IPS DF 19.7 (cell line): Measurements from ENCODE around the gene MCC.
A peak's percentile ranks its signal among the peaks of the same experiment; 100 is the strongest.

Source experiments
- DNase-seq: peaks from one replicate; pipeline ENCODE4 v3.0.0-alpha.2; 2013; ENCODE audit warnings: low read depth, low spot score

MCC gene

DNA sequence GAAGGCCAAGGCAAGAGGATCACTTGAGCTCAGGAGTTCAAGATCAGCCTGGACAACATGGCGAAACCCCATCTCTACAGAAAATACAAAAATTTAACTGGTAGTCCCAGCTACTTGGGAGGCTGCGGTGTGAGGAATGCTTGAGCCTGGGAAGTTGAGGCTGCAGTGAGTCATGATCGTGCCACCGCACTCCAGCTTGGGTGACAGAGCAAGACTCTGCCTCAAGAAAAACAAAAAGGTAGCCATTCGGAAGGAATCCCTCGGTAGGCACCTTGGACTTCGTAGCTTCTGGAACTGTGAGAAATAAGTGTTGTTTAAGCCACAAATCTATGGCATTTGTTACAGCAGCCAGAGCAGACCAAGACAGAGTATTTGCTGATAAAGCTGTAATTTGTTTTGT, 337.4 kb downstream of the MCC start:
- DNase-seq = no peak

DNA sequence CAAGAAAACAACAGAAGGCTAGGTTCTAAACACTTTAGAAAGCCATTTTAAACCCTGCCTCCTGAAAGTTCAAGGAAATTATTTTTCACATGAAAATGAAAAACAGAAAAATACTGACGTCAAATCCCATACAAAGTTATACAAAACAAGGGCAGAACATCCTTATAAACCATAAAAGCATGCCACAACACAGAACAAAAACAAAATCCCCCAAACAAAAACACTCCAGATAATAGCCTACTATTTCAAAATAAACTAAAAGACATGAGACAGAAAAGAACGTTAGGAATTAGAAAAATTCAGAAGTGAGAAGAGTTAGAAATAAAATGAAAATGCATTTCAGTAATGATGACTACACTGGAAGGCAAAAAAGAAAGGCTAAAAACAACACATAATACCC, 338.0 kb downstream of the MCC start:
- no peak for DNase-seq

DNA sequence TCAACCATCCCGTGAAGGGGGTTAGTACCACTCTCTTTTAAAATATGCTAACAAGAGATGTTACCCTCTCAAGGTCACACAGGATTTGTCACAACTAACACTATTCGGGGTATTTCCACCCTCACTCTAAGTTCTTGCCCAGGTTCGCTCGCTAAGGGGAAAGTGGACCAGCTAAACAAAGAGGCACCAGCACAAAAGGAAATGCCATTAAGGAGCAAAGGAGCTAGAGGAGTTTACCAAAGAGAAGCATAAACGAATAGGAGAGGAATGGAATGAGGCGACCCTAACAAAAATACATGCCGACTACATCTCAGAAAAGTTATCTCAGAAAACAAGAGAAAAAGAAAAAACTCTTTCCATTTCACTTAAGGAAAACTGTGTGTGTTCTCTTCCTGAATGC, 340.7 kb downstream of the MCC start:
- no peak for DNase-seq

DNA sequence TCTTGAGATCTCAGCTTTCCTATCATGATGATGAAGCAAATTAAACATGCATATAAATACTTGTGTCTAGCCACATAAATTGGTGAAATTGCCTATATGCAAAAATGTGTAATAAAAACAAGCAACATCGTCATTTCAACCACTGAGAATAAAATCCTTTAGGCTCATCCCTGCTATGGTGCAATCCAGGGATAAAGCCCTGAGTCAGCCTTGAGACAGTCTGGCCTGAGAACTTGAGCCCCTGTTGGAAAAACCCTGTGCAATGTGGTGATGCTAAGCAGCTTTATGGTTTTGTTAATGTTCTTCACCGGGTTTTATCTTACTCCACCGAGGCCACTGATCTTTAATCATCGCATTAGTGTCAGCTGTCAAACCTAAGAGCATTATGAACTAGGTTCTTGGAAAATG, 341.1 kb downstream of the MCC start:
- DNase-seq = no peak

DNA sequence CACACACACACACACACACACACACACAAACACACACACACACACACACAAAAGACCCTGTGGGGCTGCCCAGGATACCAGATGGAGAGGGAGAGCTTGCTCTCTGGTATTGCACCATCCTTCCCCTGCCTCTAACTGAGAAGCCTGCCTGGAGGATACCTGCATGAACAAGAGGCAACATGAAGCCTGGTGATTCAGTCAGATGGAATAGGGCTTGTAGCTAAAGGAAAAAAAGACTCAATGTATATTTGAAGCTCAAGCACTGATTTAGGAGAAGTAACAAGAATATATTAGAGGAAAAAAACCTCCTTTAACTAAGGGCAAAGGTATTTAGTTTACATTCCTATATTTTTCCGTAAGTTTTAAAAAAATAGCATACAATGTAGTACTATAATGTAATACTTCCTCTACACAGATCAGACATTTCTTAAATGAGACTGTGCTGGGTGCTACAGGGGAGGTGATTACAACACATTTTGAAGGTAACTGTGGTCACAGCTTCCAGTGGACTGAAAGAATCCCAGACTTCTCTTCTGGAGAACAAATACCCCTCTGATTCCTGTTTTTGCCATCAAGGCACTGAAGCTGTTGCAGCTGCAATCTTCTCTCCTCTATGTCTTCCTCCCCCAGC, 342.4 kb downstream of the MCC start:
- no peak for DNase-seq

DNA sequence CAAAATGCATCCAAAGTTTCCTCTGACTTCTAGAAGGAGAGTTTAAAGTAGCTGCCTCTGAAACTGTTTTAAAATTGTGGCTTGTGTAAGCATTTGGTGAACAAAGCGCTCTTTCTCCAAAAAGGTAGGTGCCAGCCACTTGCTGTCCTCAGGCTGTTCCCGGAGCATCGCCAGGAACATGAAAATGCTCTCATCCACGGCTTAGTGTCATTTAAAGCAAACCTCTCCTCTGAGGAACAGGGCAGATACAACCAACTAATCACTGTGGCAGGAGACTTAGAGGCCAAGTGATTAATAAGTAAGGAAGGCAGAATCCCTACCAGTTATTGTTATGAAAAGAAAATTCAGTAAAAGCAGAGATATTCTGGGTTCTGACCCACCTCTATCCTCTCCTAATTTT, 346.1 kb downstream of the MCC start:
- no peak for DNase-seq

DNA sequence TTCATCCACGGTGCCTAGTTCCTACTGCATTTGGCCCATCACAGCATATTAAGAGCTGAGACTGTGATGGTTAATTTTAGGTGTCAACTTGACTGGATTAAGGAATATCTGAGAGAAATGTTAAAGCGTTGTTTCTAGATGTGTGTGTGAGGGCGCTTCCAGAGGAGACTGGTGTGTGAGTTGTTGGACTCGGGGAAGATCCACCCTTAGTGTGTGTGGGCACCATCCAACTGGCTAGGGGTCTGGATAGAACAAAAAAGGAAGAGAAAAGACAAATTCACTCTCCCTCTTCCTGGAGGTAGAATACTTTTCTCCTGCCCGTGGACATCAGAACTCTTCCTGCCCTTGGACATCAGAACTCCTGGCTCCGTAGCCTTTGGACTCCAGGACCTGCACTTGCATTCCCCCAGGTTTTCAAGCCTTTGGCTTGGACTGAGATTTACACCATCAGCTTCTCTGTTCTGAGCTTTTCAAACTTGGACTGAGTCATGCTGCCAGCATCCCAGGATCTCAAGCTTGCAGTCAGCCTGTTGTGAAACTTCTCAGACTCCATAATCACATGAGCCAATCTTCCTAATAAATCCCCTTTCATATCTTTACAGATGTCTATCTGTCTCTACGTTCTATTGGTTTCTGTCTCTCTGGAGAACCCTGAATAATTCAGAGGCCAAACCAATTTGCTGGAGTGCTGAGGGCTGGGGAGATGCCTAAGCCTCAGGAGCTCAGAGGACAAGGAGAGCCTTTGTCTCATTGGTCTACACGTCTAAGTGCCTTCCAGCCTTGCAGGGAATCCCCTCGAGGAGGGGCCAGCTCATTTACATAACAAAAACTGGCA, 347.2 kb downstream of the MCC start:
- no peak for DNase-seq

DNA sequence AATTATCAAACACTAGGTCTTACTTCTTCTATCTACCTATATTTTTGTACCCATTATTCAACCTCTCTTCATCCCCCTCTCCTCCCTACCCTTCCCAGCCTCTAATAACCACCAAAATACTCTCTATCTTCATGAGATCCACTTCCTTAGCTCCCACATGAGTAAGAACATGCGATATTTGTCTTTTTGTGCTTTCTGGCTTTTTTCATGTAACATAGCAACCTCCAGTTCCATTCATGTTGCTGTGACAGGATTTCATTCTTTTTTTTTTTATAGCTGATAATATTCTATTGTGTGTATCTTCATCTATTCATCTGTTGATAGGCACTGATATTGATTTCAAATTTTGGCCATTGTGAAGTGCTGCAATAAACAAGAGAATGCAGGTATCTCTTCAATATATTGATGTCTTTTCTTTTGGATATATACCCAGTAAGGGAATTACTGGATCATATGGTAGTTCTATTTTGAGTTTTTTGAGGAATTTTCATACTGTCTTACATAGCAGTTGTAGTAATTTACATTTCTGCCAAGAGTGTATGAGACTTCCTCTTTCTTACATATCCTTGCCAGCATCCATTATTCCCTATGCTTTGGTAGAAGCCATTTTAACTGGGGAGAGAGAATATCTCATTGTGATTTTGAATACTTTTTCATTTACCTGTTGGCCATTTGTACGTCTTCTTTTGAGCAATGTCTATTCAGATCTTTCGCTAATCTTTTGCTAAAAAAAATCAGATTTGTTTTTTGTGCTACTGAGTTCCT, 354.9 kb downstream of the MCC start:
- no peak for DNase-seq

DNA sequence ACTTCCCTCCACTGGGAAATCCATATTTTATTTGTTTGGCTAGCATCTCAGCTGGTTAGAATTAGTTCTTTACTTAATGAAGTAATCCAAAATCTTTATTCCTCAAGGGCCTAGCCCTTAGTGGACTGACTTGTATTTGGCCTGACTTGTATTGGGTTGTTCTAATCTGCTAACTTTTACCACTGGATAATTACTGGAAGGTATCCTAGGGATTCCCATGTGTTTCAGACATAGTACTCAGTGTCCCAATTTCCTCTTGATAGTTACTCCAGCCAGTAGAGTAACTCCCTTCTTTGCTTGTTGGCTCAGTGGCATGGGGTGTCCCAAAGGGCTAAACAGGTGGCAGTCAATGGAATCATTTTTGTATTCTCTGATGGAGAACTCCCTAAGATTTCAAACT, 355.7 kb downstream of the MCC start:
- no peak for DNase-seq

DNA sequence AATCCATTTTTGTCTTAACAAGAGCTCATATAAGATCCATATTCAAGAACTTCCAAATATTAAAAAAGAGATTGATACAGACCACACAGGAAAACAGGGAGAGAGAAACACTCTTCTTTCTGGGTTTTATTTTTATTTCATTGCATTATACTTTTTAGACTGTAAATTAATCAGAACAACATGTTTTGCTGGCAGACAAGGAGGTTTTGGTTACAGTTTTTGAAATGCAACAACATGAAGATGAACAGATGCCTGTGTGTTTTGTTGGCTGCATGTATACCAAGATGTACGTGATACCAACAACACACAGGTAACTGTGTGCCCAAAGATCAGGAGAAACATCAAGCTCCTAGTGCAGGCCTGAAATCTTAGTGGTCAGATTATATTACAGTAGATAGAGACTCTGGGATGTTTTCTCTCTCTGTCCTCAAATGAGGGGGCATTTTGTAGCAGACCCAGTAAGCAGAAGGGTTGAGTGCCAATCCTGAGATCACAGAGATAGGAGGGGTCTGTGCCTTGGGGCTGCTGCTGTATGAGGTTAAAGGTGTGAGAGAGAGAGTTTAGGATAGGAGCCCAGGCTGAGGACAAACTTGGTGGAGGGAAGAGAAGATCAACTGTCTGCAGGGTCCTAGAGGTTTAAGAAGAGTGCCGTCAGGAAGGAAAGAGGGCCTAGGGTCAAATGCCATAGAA, 359.5 kb downstream of the MCC start:
- no peak for DNase-seq

DNA sequence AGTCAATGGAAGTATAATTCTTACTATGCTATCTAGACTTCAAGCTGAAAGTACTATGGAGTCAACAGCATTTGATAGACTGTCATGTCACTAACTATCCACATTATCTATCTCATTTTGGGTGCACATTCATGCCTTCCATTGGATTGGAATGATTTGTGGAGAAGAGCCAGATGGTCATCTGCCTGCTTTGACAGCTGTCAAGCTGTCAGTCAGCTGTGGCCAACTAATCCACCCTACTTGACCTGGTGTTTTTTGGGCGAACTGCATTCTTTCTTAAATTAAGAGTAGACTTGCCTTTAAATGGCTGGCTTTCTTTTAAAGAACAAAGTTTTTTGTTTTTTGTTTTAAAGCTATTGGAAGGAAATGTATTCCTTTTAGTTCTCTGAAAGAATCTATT, 360.2 kb downstream of the MCC start:
- no peak for DNase-seq

DNA sequence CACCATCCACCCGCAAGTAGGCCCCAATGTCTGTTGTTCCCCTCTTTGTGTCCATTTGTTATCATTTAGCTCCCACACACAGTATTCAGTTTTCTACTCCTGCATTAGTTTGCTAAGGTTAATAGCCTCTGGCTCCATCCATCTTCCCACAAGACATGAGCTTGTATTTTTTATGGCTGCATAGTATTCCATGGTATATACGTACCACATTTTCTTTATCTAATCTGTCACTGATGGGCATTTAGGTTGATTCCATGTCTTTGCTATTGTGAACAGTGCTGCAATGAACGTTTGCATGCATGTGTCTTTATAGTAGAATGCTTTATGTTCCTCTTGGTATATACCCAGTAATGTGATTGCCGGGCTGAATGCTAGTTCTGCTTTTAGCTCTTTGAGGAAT, 361.2 kb downstream of the MCC start:
- DNase-seq = no peak

DNA sequence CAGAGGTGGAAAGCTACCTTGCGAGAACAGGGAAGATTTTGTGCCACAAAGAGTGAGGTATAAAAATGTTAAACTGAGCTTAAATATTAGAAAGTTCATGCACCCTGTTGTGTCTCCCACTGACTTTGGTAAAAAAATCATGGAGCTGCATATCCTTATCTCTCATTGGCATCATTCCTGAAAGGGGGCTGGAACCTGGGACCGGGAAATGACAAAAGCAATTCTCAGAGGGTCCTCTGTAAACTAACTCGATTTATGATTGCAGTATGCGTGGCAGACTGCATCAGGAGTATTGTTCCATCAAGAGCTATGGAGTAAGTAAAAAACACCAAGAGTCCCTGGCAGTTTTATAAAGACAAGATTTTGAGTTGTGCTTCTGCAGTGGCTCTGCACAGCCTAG, 362.9 kb downstream of the MCC start:
- no peak for DNase-seq

DNA sequence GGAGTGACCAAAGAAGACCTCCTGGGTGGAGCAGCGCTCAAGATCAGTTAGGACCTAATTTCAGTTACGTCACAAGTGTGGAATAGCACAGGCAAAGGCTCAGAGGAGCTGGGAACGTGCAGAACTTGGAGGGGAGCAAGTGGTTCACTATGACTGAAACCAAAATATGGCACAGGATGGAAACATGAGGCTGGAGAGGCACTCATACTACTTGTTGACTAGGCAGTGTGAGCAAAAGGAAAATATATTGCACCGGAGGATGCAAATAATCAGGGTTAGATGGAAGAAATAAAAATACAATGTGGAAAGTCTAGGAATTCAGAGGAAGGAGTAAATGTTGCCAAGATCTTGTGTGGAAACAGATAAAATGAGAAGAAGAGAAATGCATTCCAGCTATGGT, 363.3 kb downstream of the MCC start:
- DNase-seq = no peak

DNA sequence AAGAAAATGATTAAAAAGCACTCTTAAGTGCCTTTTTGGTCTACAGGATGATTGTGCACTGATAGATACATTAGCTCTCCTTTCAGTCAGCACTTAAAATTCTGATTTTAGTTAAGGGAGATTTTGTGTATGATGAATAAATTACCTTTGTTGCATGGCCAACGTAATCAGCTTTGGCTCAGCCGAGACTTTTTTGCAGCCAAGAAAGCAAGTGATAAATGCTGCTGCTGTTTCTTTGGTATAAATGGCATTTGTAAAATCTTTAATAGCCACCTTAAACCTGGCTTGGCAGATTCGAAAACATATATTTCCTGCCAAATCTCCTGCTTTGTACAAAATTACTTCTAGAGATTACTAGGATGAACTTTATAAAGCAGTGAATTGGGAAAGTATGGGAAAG, 364.0 kb downstream of the MCC start:
- DNase-seq = no peak

DNA sequence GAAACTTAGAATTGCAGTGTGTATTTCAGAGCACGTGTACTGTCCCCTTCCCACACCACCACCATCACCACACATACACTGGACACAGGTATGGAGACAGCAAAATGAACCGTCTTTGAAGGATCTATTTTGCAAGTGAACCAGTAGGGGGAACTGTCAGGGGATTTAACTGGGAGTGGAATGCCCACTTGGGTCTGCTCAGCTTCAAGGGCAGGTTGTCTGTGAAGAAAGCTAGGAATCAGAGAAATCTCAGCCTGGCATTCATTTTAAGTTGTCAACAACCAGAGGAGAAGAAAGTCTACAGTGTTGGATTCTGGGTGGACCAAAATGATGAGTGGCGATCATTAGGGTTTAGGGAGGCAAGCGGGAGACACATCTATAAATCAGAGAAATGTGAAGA, 364.6 kb downstream of the MCC start:
- peak; percentile 30 for DNase-seq

DNA sequence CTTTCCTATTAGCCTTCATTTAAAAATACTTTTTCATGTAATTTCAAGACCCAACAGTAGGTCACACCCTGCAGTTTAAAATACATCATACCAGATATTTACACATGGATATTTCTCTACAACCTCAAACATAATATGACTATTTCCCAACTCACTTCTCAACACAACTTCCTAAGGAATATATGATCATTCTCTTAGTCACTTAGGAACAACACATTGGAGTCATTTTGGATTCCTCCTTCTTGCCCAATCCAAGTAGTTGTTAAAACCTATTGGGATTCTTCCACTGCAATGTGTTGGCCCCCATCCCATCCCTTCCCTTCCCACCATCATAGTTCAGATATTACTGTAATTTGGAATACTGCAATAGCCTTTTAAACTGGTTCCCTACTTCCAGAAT, 366.2 kb downstream of the MCC start:
- no peak for DNase-seq

DNA sequence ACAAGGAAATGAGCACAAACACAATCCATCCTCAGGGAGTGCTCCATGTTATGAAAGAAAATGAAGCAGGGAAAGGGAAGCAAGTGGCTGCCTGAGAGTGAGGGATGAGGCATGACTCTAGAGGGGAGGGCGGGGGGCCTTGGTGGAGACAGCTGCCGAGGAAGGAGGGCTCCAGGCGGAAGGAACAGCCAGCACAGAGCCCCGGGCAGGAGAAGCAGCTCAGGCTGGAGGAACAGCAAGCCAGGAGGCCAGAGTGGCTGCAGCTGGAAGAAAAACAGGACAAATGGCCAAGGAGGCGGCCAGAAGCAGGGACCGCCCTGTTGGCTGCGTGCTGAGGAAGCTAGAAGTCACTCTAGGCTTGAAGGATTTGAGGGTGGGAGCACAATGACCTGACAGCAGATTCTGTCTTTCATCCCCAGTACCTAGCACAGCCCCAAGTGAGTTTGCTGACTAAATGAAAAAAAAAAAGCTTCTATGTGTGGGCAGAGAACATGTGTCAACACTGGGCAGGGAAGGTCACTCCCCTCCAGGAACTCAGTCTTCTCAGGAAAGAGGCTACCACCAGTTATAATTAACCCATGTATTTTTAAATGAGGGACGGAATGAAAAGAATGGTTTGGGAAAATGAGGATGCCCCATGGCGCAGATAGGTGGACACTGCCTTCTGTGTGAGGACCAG, 368.9 kb downstream of the MCC start:
- DNase-seq = no peak

DNA sequence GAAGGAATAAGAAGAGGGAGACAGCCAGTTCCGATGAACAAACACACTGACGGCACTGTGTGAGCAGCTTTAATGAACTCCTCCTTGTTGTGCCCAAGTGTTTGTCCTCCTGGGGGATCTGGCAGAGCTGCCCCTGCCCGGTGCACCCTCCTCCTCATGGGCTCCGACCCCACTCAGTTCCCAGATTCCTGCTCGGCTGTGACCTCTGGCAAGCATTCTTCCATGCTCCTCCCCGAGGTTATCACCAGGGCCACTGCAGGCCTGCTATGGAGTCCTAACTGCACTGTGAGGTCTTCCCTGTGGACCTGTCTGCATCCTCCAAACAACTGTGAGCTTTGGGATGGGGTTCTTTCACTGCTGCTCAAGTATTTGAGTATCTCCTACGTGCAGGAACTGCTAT, 369.5 kb downstream of the MCC start:
- no peak for DNase-seq

DNA sequence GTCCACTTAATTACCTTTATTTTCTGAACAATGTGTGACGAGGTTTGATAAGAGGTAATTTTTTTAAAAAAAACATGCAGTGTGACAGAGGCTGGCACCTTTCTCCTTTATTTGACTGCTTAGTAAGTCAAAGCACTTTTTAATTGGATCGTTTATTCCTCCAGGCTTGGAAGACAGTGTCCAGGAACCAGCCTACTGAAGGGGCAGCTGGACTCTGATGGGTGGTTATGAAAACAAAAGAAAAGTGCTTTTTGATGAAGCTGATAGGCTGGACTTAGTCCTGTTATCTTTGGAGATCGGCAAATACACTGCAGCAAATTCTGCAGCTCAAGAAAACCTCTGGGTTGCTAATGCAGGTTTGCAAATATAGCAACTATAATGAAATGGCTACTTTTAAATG, 370.0 kb downstream of the MCC start:
- no peak for DNase-seq

DNA sequence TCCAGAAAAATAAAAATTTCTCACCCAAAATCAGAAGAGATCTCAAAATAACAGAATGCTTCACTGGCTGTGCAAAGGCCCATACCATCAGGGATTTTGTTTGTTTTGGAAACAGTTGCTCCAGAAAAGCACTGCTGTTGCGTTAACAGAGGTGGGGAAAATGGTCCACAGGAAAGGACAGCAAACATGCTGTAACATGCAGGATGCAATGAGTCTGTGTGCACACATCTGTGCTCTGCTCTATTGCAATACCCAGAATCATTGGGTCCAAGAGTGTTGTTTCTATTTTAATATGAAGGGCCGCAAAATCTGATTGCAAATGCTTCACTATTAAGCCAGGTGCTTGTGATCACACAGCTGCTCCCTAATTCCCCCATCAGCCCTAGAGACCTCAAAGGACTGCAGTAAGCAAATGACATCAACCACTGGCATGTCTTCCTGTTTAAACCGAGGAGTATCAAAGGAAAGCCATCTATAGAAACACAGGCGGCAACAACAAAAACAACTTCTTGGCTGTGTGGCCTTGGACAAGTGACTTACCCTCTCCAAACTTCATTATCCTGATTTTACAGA, 370.6 kb downstream of the MCC start:
- no peak for DNase-seq
